HepG2 (cell line): ENCODE data around the gene OLFM3. TPM values are rescaled to one million over a fixed set of nuclear protein-coding genes. Genes with fewer than 3 reads are reported as not detected.

Source experiments
- ATF6 ChIP-seq: sonication (generic); formaldehyde crosslinking; conservative IDR thresholded peaks from 2 replicates; pipeline ENCODE4 v1.4.0; 2020; ENCODE audit warnings: missing genetic modification reagents
- ATM ChIP-seq: fragments of 450-650 bp; IDR thresholded peaks from 2 replicates; pipeline ENCODE4 v1.7.1; 2017; ENCODE audit warnings: mild to moderate bottlenecking, borderline replicate concordance
- HIC2 ChIP-seq: sonication (generic); formaldehyde crosslinking; IDR thresholded peaks from 2 replicates; pipeline ENCODE4 v1.9.0; 2022; ENCODE audit warnings: low read depth, missing genetic modification reagents
- KLF12 ChIP-seq: sonication (generic); formaldehyde crosslinking; IDR thresholded peaks from 2 replicates; pipeline ENCODE4 v1.4.0; 2020; ENCODE audit warnings: missing genetic modification reagents, borderline replicate concordance
- RFX1 ChIP-seq: fragments of 450-650 bp; IDR thresholded peaks from 2 replicates; pipeline ENCODE4 v1.6.1; 2017
- ZNF724P ChIP-seq: sonication (generic); formaldehyde crosslinking; IDR thresholded peaks from 2 replicates; pipeline ENCODE4 v1.8.0; 2022; ENCODE audit warnings: missing genetic modification reagents, borderline replicate concordance
- ZNF83 ChIP-seq: sonication (generic); formaldehyde crosslinking; IDR thresholded peaks from 2 replicates; pipeline ENCODE4 v1.4.0; 2020; ENCODE audit warnings: missing genetic modification reagents, mild to moderate bottlenecking, borderline replicate concordance
- polyA plus RNA-seq, 8 experiments: library from polyadenylated mRNA; depleted of rRNA in 3 of 8; stranded (reverse) in 7 of 8; unstranded in 1 of 8; fragments of >200 nt; fragmentation: Illumina TruSeq in 4 of 8; extraction: Trizol in 4 of 8; gene quantifications; 2 replicates each; pipeline versions ENCODE4 v1.2.1 to v1.2.3, GENCODE V29; 2011 to 2016; ENCODE audit warnings: low read depth in 4 of 8, missing spikeins in 1 of 8, mixed read lengths in 1 of 8; ENCODE audit not compliant: insufficient read depth in 1 of 8
- total RNA-seq, 5 experiments: library from RNA; depleted of rRNA; stranded (reverse); fragments of >200 nt; fragmentation: Illumina TruSeq; extraction: Trizol; gene quantifications; 2 replicates each; pipeline ENCODE4 v1.2.3, GENCODE V29; 2016; ENCODE audit warnings: low read depth in 1 of 5
- TF ChIP-seq, protein P1 (sequence below): sonication (generic); formaldehyde crosslinking; IDR thresholded peaks from 2 replicates; pipeline ENCODE4 v1.4.0; 2020; ENCODE audit warnings: low read depth, missing genetic modification reagents
- TF ChIP-seq, protein P2 (sequence below): sonication (generic); formaldehyde crosslinking; IDR thresholded peaks from 2 replicates; pipeline ENCODE4 v1.4.0; 2020; ENCODE audit warnings: missing genetic modification reagents

The OLFM3 gene
- total and polyA plus RNA-seq, 2 of the 13 experiments (the other 11 are each of a cell fraction or from before 2014, with no cell fraction given): not detected

GRCh38 chr1:101907264-101907663 lies 89.5 kb downstream of the OLFM3 start (continued):
- TF ChIP-seq, protein P1, sequence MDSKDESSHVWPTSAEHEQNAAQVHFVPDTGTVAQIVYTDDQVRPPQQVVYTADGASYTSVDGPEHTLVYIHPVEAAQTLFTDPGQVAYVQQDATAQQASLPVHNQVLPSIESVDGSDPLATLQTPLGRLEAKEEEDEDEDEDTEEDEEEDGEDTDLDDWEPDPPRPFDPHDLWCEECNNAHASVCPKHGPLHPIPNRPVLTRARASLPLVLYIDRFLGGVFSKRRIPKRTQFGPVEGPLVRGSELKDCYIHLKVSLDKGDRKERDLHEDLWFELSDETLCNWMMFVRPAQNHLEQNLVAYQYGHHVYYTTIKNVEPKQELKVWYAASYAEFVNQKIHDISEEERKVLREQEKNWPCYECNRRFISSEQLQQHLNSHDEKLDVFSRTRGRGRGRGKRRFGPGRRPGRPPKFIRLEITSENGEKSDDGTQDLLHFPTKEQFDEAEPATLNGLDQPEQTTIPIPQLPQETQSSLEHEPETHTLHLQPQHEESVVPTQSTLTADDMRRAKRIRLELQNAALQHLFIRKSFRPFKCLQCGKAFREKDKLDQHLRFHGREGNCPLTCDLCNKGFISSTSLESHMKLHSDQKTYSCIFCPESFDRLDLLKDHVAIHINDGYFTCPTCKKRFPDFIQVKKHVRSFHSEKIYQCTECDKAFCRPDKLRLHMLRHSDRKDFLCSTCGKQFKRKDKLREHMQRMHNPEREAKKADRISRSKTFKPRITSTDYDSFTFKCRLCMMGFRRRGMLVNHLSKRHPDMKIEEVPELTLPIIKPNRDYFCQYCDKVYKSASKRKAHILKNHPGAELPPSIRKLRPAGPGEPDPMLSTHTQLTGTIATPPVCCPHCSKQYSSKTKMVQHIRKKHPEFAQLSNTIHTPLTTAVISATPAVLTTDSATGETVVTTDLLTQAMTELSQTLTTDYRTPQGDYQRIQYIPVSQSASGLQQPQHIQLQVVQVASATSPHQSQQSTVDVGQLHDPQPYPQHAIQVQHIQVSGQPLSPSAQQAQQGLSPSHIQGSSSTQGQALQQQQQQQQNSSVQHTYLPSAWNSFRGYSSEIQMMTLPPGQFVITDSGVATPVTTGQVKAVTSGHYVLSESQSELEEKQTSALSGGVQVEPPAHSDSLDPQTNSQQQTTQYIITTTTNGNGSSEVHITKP (CRISPR knock-in tag): no peak
- TF ChIP-seq ZNF724P (CRISPR knock-in tag) (no peak), KLF12 (CRISPR knock-in tag) (no peak), HIC2 (CRISPR knock-in tag) (no peak), ATF6 (CRISPR knock-in tag) (no peak), RFX1 (no peak), ATM (no peak), ZNF83 (CRISPR knock-in tag) (no peak)
- TF ChIP-seq, protein P2, sequence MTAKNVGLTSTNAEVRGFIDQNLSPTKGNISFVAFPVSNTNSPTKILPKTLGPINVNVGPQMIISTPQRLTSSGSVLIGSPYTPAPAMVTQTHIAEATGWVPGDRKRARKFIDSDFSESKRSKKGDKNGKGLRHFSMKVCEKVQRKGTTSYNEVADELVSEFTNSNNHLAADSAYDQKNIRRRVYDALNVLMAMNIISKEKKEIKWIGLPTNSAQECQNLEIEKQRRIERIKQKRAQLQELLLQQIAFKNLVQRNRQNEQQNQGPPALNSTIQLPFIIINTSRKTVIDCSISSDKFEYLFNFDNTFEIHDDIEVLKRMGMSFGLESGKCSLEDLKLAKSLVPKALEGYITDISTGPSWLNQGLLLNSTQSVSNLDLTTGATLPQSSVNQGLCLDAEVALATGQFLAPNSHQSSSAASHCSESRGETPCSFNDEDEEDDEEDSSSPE (CRISPR knock-in tag): no peak
